Caki2 (cell line): ENCODE data around the gene SLC6A19. TPM values are rescaled to one million over a fixed set of nuclear protein-coding genes. Genes with fewer than 3 reads are reported as not detected.

Experiments
- DNase-seq: peaks from one replicate; pipeline ENCODE4 v3.0.0-alpha.2; 2015; ENCODE audit warnings: low read depth
- in situ Hi-C: cut with HindIII; loops from 2 replicates; pipeline ENCODE4 v1.10.0; 2016; ENCODE audit warnings: low sequenced_read_pairs, low pct_unique_long_range_greater_than_20kb, mixed read lengths
- total RNA-seq: library from RNA; depleted of rRNA; stranded (reverse); fragments of >200 nt; shearing (Covaris generic); gene quantifications from 2 replicates; pipeline ENCODE4 v1.2.3, GENCODE V29; 2014; ENCODE audit warnings: low replicate concordance

Gene SLC6A19
- total RNA-seq, 1 experiment from 2014 or later: not detected

DNA sequence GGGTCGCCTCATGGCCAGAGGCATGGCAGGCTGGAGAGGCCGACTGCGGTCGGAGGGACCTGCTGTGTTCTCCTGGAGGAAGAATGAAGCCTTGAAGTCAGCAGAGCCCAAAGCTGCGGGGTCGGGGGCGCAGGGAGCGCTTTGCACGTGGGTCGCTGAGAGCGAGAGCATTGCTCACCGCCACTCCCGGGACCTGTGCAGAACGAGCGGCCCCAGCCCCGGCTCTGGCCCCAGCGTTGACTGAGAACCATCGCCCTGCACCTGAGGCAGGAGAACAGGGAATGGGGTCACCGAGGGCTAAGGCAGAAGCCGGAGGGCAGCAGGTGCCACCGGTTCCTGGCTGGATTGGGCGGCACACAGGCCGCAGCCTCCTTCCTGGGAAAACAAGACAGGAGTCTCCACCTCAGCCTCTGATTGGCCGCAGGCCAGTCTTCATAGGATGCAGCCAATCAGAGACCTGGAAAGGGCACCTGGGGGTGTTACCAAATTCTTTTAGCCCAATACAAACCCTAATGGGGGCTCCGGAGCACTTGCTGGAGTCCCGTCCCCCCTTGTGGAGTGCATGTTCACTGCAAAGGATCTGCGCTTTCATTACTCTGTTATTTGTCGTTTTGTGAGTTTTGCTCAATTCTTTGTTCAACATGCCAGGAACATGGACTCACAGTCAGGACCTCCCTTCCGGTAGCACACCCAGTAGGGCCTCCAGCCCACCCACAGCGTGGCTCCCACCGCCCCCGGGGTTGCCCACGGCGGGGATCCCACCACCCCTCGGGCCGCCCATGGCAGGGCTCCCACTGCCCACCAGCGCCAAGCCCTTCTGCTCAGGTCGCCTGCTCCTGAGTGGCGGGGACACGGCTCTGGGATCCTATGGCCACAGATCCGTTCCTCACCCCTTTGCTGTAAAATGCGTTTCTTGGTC, 24.7 kb upstream of the SLC6A19 start:
- DNase-seq: no peak
- in situ Hi-C loops: no loop called here

DNA sequence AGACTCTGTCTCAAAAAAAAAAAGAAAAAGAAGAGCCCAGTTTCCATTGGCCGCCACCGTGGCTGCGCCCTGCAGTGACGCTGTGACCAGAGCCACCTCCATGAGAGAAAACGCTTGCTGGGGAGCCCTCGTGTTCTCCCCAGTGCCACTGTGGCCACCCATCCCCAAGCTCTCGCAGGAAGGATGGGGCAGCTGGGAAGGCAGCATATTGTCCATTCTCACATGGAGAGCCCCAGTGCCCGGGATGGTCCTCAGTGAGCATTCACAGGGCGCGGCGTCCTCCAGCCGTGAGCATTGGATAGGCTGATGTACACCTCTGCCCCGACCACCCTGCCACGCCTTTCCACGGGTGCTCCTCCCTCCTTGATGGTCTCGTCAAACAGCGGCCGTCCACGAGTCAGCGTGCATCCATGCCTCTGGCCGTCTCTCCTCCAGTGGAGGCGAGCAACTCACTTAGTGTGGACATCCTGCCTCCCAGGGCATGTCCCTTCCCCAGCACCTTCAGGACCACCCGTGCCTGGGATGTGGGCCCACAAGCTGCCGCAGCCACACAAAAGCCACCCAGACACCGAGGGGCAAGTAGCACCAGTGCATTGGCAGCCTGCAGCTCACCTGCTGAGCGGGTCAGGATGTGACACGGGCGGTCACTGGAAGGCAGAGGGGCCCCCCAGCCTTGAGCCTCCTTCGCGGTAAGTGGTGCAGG, 23.4 kb upstream of the SLC6A19 start:
- in situ Hi-C loops: no loop called here
- DNase-seq: no peak

DNA sequence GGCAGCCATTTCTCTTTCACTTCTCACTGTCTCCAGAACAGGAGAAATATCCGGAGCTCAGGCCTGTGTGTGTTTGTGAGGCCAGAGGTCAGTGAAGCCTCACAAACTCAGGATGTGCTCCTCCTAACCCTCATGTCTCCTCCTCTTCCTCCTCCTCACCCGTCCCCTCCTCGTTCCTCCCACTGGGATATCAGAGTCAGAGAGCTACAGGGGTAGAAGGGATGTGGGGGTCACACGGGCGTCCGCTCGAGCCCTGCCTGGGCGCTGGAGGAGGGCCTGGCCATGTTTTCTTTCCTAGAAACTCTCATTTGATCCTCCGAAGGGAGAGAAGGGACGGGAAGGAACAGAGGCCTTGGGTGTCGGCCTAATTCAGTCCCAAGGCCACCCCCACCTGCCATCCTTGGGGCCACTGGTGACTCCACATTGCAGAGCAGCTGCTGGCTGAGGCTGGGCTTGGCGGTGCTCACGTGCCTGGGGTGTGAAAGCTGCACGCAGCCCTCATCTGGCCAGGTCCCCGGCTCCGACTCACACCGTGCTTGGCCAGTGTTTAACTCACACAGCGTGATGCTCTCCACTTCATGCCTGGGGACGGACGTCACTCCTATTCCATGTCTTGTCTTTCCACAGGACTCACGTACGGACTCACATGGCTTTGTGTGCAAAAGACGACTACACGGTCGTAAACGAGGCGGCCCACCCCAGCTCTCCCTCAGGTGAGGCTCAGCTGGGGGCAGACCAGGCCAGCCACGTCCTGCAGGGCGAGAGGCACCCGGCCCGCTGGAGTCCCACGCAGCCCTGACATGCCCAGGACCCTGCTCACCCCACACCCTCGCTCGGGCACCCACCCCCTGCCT, 22.6 kb upstream of the SLC6A19 start:
- DNase-seq: no peak
- in situ Hi-C loops: no loop called here

DNA sequence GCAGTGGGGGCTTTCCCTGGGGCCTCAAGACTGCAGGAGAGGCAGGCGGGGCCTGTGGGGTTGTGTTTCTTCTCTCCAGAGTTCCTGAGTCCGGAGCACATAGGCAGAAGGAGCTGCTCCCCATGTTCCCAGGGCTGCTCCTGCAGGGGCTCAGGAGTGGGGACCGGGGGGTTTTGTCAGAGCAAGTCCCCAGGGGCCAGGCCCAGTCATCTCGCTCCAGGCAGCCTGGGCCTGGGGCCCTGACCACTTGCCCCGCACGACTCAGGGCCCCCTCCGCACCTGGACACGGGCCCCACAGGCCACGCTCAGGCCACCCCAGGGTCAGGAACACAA, 22.0 kb upstream of the SLC6A19 start:
- DNase-seq: no peak
- in situ Hi-C loops: no loop called here

DNA sequence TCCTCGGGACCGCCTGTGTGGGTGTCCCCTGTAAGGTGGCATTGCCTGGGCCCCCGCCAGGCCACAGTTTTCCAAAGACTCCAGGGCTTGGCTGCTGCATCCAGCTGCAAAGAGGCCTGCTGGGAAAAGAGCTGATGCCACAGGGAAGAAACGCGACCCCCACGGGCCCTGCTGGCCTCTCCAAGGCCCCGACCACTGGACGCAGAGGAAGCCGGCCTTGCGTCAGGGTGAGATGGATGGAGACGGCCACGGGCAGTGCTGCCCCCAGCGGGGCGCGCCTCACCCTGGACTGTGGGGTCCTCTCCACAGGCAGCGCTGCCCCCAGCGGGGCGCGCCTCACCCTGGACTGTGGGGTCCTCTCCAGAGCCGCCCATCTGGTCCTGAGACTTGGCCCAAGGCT, 21.3 kb upstream of the SLC6A19 start:
- in situ Hi-C loops: no loop called here
- no peak for DNase-seq

DNA sequence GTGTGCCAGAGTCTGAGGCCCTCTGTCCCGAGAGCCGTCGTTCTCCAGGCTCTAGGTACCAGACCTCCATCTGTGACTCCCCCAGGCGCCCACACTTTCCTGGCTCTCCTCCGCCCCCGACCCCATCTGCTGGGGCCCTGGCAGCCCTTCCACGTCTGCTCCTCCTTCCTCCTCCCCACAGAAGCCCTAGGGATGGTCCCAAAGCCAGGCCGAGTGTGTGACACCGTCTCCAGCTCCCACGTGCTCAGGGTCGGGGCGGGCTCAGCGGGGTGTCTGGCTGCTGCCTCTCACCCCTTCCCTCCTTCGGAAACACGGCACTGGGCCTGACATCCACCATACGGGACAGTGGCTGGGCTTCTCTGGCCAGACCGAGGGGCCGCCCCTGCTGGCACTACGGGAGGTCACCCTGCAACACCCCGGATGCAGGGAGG, 20.5 kb upstream of the SLC6A19 start:
- in situ Hi-C loops: no loop called here

DNA sequence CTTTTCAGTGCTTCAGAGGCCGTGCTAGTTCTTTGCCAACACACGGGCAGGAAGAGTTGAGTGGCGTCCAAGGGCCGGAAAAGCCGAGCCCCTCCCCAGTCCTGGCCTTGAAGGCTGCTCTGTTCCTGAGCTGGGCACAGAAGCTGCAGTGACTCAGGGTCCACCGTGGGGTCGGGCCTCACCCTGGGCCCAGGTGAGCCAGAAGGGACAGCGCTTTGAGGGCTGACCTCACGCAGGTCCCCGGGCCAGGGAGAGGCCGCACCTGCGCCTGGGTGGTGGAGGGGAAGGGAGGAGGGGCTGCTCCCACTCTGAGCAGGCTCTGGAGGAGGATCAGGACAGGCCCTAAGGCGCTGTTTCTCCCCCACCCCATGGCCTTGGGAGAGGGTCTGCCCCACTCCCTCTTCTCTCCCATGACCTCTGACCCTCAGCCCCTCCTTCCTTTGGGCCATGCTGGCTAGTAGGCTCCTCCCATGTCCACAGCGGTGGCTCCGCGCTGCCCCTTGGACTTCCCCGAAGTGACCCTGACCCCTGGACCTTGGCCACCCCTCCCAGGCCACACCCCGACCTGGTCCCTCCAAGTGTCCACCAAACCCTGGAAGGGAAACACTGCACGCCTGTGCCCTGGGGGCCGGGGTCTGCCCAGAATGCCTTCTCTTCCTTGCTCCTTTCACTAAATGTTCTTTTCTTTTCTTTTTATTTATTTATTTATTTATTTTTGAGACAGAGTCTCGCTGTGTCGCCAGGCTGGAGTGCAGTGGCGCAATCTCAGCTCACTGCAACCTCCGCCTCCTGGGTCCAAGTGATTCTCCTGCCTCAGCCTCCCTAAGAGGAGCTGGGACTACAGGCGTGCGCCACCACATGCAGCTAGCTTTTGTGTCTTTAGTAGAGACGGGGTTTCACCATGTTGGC, 19.7 kb upstream of the SLC6A19 start:
- in situ Hi-C loops: no loop called here
- no peak for DNase-seq

More for the DNA sequence above, 20.5 kb upstream of the SLC6A19 start:
- no peak for DNase-seq

DNA sequence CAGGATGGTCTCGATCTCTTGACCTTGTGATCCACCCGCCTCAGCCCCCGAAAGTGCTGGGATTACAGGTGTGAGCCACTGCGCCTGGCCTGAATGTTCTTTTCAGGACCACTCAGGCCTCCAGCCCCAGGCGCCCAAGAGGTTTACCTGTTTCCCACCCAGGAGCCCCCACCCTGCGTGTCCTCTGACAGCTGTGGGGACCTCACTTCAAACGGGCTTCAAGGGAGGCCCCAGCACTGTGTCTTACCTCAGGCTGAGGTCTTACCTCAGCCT, 19.1 kb upstream of the SLC6A19 start:
- in situ Hi-C loops: no loop called here
- DNase-seq: no peak

DNA sequence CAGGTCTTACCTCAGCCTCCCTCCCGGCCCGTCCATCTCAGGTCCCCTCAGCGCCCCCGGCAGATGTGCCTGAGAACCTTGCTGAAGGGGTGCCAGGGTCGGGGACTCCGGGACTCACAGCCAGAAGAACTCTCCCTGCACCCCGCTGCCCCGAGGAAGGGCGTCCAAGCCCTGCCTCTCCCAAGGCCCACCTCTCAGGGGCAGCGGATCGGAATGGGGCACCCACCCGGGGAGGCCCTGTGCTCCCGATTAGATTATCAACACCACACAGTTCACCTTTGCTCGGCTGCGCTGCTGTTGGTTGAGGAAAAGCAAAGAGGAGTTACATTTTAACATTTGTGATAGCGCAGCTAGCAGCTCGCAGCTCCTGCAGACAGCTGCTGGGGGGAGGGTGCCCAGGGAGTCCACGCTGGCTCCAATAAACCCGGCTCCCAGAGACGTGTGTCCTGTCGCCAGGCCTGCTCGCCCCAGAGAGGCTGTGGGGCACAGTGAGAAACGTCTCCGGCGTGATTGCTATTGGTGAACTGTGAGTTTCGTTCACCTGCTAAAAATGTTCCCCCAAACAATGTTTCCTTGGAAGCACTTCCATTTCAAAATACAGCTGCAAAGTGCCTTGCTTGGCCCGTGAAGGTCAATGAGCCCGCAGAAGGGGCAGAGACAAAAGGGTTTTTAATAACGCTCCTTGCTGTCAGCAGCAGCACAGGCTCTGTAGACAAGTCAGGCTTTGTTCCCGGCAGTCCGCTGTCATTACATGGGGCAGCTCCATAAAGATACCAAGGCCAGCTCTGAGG, 18.6 kb upstream of the SLC6A19 start:
- in situ Hi-C loops: no loop called here
- no peak for DNase-seq

DNA sequence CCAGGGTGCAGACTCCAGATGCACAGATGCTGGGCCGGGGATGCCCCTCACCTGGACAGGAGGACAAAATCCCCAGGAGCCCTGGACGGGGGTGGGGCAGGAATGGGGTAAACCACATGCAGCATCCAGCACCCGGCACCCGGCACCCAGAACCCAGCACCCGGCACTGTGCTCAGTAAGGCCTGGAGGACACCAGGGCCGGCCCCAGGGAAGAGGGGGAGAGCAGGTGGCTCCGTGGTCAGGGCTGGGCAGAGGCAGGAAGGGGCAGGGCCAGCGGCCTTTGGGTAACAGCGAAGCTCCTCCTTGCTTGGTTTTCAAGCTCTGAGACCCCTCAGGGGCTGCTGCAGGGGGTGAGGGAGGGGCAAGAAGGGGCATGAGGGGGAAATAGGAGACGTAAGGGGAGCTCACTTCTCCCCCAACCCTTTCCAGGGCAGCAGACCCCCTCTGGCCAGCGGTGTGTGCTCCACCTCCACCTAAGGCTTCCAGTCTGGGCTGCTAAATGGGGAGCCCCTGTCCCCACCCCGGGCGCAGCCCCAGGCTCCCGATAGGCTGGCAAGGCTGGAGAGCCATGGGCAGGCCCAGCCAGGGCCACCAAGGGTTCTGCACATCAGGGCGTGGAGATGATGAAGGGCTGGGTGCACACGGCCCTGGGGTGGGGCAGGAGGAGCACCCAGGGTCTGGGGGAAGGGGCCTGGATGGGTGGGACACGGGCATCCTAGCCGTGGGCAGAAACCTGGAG, 17.8 kb upstream of the SLC6A19 start:
- in situ Hi-C loops: no loop called here
- no peak for DNase-seq

DNA sequence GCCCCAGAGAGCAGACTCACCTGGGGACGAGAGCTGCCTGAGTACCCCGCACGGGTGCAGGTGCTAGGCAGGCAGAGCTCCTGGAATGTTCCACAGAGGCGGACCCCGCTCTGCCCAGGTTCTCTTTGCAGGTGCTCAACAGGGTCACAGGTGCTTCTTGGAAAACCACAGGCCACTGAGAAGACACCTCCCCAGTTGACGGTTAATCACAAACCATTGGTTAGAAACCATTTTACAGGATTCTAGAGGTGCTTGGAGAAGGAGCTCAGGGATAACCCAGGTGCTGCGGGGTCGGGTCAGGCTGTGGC, 17.3 kb upstream of the SLC6A19 start:
- in situ Hi-C loops: no loop called here
- no peak for DNase-seq

DNA sequence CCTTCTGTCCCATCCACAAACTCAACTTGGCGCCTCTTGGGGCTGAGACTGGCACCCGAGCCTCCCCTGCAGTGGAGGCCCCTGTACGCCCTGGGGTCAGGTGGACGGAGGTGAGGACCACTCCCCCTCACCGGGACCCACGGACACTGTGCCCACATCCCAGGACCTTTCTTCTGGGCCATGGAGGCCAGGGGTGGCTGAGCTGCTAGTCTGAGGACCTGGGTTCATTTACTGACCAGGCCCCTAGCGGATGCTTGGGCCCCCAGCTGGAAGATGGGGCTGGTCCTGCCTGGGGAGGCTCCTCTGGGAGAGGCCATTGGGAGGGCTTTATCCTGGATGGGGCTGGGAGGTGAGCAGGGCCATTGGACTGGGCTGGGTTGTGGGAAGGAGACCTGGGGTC, 16.9 kb upstream of the SLC6A19 start:
- in situ Hi-C loops: no loop called here
- DNase-seq: no peak

DNA sequence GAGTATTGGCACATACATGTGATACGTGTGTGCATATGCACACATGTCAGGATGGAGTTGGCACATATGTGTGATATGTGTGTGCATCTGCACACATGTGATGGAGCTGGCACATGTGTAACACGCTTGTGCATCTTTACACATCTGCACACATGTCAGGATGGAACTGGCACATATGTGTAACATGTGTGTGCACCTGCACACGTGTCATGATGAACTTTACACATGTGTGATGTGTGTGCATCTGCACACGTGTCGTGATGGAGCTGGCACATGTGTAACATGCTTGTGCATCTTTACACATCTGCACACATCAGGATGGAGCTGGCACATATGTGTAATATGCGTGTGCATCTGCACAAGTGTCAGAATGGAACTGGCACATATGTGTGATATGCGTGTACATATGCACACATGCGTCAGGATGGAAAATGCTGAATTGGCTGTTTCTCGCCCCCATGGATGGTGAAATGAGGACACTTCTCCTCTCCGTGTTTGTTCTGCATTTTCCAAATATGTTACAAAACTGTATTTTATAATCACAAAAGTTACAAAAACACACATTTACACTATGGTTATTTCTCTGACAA, 16.3 kb upstream of the SLC6A19 start:
- in situ Hi-C loops: no loop called here
- DNase-seq: no peak

DNA sequence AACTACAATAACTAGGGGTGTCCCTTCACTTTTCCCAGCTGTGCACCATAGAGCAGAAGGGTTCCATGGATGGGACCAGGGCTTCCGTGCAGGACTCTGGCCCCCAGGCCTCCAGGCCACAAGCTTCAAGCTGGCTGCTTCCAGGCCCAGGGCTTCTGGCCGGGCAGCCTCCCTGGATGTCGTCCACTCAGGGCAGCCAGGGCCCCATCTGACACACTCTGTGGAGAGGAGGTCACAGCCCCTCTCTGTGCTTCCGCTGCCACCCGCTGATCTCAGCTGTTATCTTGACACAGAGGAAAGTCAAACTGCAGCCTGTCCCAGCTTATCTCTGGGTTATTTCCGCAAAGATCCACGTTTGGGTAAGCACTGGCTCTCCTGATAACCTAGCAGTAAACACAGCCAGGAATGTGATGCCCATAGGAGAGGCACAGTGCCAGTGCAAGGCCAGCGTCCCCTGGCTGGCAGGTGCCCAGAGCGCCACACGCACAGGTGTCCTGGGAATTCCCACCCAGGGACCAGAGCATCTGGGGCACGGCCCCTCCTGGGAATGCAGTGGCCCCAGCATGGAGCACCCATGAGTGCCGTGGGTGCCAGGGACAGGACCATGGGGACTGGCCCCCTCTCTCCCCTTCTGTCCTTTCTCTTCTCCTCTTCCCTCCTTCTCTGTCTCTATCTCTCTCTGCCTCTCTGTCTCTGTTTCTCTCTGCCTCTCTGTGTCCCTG, 15.6 kb upstream of the SLC6A19 start:
- DNase-seq: no peak
- in situ Hi-C loops: no loop called here

DNA sequence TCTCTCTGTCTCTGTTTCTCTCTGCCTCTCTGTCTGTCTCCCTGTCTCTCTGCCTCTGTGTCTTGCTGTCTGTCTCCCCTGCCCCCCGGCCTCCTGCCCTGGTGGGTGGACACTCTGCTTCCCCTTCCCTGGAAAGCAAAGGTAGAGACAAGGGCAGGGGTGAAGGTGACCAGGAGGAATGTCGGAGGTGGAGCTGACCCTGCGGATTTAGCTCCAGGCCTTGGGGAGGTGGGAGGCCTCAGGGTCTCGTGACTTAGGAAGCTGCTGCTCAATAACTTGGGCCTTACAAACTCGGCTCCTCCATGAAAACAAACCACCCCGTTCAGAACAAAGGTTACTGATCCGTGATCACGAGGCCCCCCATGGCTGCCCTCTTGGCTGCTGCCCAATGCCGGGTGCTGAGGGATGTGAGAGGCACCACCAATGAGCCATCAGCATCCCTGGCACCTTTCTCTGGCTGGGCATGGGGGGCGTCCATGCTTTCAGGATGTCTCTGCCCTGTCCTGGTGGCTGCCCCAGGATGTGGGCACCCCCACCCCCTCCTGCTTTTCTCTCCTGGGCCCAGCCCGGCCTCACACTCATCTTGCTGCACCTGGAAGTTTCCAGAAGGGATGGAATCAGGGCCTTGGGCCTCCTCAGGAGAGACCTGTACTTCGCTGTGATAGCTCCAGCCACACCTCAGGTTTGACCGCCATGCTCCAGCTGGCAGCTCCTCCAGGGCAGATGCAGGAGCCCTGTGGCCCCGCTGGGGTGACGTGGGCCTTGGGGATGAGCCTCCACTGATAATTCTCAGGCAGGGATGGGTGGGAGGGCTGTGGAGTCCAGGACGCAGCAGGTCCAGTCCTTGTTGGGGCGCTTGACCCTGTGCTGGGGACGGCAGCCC, 14.8 kb upstream of the SLC6A19 start:
- no peak for DNase-seq
- in situ Hi-C loops: no loop called here
